Erythroblast (primary cell): ENCODE results near the gene COL4A2.
"Not testable (repeated sequence)": the region's sequence is repeated elsewhere in the genome, so short reads cannot be mapped to it uniquely, and the experiment has no call there.

Experiments
- GATA1 ChIP-seq: IDR thresholded peaks from 2 replicates; pipeline ENCODE4 v1.6.1; 2011; ENCODE audit warnings: low read depth, mild to moderate bottlenecking, control low read depth, low read length, moderate library complexity
- POLR2A ChIP-seq: IDR thresholded peaks from 2 replicates; pipeline ENCODE4 v1.6.1; 2011; ENCODE audit warnings: mild to moderate bottlenecking, low read length

DNA sequence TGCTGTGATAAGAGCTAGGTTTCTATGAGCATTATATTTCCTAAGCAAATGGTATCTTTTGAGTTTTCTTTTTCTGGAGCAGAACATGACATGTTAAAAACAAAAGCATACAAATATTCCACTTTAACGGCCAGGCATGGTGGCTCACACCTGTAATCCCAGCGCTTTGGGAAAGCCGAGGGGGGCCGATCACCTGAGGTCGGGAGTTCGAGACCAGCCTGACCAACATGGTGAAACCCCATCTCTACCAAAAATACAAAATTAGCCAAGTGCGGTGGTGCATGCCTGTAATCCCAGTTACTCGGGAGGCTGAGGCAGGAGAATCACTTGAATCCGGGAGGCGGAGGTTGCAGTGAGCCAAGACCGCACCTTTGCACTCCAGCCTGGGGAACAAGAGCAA lies 146.0 kb downstream of the COL4A2 start:
- TF ChIP-seq POLR2A, GATA1: not testable (repeated sequence)
